ENCODE data around the gene SRY.
"Not testable (repeated sequence)": the region's sequence is repeated elsewhere in the genome, so short reads cannot be mapped to it uniquely, and the experiment has no call there.

Gene SRY

GRCh38 chrY:2787600-2787999 lies at the start of gene SRY:
Gene SRY (minus strand): TSS chrY:2787682. CDS start chrY:2787603, 79 bp downstream.
- DNase-seq (ENCODE audit: low read depth, low spot score) = no peak

GRCh38 chrY:2837078-2837477 lies 49.6 kb upstream of the SRY start:
- DNase-seq (ENCODE audit: low read depth, low spot score) = no peak

- DNase-seq (ENCODE audit: low read depth, low spot score) = no peak
These were observed 47.7 kb upstream of the SRY start for GRCh38 chrY:2835230-2835629.

- DNase-seq (ENCODE audit: low read depth, low spot score) = no peak
These were observed 41.0 kb upstream of the SRY start for GRCh38 chrY:2828497-2828896.

- DNase-seq (ENCODE audit: low read depth, low spot score) = no peak
These were observed 37.0 kb upstream of the SRY start for GRCh38 chrY:2824471-2824870.

- not testable (repeated sequence) for DNase-seq (ENCODE audit: low read depth, low spot score)
These were observed 29.8 kb upstream of the SRY start for GRCh38 chrY:2817146-2817896.

GRCh38 chrY:2800246-2800645 lies 12.8 kb upstream of the SRY start:
- DNase-seq (ENCODE audit: low read depth, low spot score) = no peak

GRCh38 chrY:2797991-2798390 lies 10.5 kb upstream of the SRY start:
- DNase-seq (ENCODE audit: low read depth, low spot score) = no peak

- no peak for DNase-seq (ENCODE audit: low read depth, low spot score)
These were observed 9.6 kb upstream of the SRY start for GRCh38 chrY:2796977-2797523.

GRCh38 chrY:2789756-2790155 lies 2.3 kb upstream of the SRY start:
- DNase-seq (ENCODE audit: low read depth, low spot score) = no peak

- DNase-seq (ENCODE audit: low read depth, low spot score) = no peak
These were observed 488 bp downstream of the SRY start for GRCh38 chrY:2786876-2787512.
